HL-60 (cell line): ENCODE results near the gene JAKMIP1.

Source experiments
- DNase-seq, 2 experiments: peaks; one replicate each; pipeline ENCODE4 v3.0.0-alpha.2; 2010 to 2020; ENCODE audit warnings: low read depth in 1 of 2, low spot score in 1 of 2
- H3K27ac ChIP-seq: fragments of 250-450 bp; sonication (Bioruptor Pico); replicated peaks from 2 replicates; pipeline ENCODE4 v1.5.1; 2020; ENCODE audit warnings: mild to moderate bottlenecking, moderate library complexity
- H3K27me3 ChIP-seq: fragments of 250-450 bp; sonication (Bioruptor Pico); 2 replicates; pipeline ENCODE4 v1.5.1; 2021; ENCODE audit warnings: mild to moderate bottlenecking, moderate library complexity; ENCODE audit not compliant: insufficient read depth, poor library complexity, severe bottlenecking
- H3K4me3 ChIP-seq: replicated peaks from 2 replicates; pipeline ENCODE4 v1.5.1; 2011; ENCODE audit warnings: mild to moderate bottlenecking, control low read depth, low read length; ENCODE audit not compliant: insufficient read depth
- CTCF ChIP-seq: IDR thresholded peaks from one replicate; pipeline ENCODE4 v1.5.1; 2011; ENCODE audit warnings: low read length, control low read depth, inconsistent platforms; ENCODE audit not compliant: insufficient read depth
- GABPA ChIP-seq: IDR thresholded peaks from 2 replicates; pipeline ENCODE4 v1.6.1; 2012; ENCODE audit warnings: low read depth
- POLR2AphosphoS5 ChIP-seq: IDR thresholded peaks from 2 replicates; pipeline ENCODE4 v1.6.1; 2012; ENCODE audit warnings: low read depth
- REST ChIP-seq: IDR thresholded peaks from 2 replicates; pipeline ENCODE4 v1.6.1; 2012; ENCODE audit warnings: low read depth; ENCODE audit not compliant: insufficient replicate concordance
- SPI1 ChIP-seq: IDR thresholded peaks from 2 replicates; pipeline ENCODE4 v1.6.1; 2012; ENCODE audit warnings: low read depth, mild to moderate bottlenecking, borderline replicate concordance

JAKMIP1 gene

GRCh38 chr4:6245246-6246169, 45.2 kb upstream of the JAKMIP1 start:
- no peak overlapping the region for H3K4me3 ChIP-seq
- TF ChIP-seq POLR2AphosphoS5 (no peak), CTCF (no peak), GABPA (no peak), SPI1 (no peak), REST (no peak)
- H3K27me3 ChIP-seq: no peaks in the 10 kb centered on the region
- no peak overlapping the region for H3K27ac ChIP-seq
- no peak for DNase-seq

- DNase-seq: no peak
- TF ChIP-seq GABPA (no peak), REST (no peak), POLR2AphosphoS5 (no peak), SPI1 (no peak), CTCF (no peak)
- H3K27me3 ChIP-seq: no peaks in the 10 kb centered on the region
Observed at GRCh38 chr4:6242271-6243029, 42.1 kb upstream of the JAKMIP1 start.

GRCh38 chr4:6241062-6241845, 40.9 kb upstream of the JAKMIP1 start:
- DNase-seq: no peak
- no peak overlapping the region for H3K27ac ChIP-seq
- H3K4me3 ChIP-seq: no peak overlapping the region
- H3K27me3 ChIP-seq: no peaks in the 10 kb centered on the region
- TF ChIP-seq CTCF (no peak), REST (no peak), GABPA (no peak), SPI1 (no peak), POLR2AphosphoS5 (no peak)

More at GRCh38 chr4:6242271-6243029, 42.1 kb upstream of the JAKMIP1 start:
- Histone ChIP-seq H3K4me3 (no peak overlapping the region), H3K27ac (no peak overlapping the region)
